ENCODE measurements around the gene WIPI1.
A peak's percentile ranks its signal among the peaks of the same experiment; 100 is the strongest.

Gene WIPI1

DNA sequence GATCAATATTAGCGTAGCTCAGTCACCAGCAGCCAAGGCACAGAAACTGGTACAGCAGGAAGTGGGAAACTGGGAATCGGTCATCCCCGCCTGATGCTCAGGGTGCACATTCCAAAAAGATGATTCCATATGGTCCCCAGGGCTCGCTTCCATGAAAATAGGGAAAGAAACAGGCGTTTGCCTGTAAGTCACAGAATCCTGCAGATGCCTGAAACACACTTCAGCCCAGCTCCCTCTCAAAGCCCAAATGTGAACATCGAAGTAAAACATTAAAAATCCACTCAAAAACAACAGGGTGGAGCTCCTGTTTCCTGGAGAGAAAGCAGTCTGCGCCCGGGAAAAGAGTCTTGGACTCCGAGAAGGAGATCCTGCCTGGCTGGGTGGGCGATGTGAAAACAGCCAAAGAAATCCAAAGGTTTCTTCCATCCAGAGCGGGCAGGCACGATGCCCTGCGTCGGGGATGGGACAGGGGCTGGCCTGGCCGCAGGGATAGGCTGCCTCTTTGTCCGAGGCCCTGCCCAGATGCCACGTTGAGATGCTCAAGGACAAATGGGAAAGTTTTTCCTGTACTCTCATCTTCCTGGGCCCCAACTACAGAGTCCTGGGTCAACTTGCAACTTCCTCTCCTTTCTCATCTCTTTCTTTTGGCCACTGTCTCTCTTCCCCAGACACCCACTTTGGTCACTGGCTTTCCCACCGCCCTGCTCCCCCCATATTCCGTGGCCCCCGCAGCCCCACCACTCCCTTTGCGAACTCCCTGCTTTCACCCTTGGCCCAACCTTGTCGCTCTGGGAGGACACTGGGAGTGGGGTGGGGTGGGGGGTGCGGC, 743 bp downstream of the WIPI1 start:
- ChIA-PET POLR2A (interaction anchor here (1.1 to 4.1 kb wide), 4 partner anchors 10 to 208 kb away, joined by 3 to 19 read pairs (median 6); partner anchors contain the start of gene AMZ2), CTCF (interaction anchor here (0.8 kb wide), 1 partner anchor 10 kb away, joined by 5 read pairs; no protein-coding TSS in a partner anchor)
- TF ChIP-seq ARNT (IDR thresholded peaks at IDR 0.05) = no peak
- no peak for TF ChIP-seq SUZ12 (IDR thresholded peaks at IDR 0.05)
- TF ChIP-seq ELF4 (IDR thresholded peaks at IDR 0.05) = no peak
- TF ChIP-seq CTBP1 (IDR thresholded peaks at IDR 0.05; ENCODE audit: borderline replicate concordance) = no peak
- DNase-seq (ENCODE audit: extremely low spot score) = peak; percentile 47

DNA sequence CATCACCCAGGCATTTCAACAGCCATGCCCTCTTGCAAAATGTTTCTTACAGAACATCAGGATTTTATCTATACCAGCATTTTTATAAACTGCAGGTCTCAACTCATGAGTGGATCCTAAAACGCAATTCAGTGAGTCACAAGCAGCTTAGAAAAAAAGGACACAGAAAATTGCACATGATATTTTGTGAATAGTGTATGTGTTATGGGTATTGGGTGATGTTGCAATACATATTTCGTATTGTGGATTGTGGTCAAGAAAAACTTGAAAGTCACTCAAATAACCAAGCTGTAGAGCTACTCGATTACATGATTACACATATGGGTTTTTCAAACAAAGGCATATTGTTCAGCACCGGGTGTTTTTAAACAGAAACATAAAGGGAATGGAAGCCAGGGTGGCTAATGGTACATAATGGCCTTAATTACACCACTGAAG, 1.4 kb downstream of the WIPI1 start:
- ChIA-PET POLR2A (interaction anchor here (1.1 to 4.1 kb wide), 4 partner anchors 9 to 207 kb away, joined by 3 to 19 read pairs (median 6); partner anchors contain the start of gene AMZ2), CTCF (no interaction called here)
- TF ChIP-seq ZNF384 (IDR thresholded peaks at IDR 0.05) (no peak), NFRKB (IDR thresholded peaks at IDR 0.05) (no peak), ELF4 (IDR thresholded peaks at IDR 0.05) (no peak), SP1 (IDR thresholded peaks at IDR 0.05) (no peak), HDGF (IDR thresholded peaks at IDR 0.05; ENCODE audit: borderline replicate concordance) (no peak), ARNT (IDR thresholded peaks at IDR 0.05) (no peak), SUZ12 (IDR thresholded peaks at IDR 0.05) (no peak), FOXM1 (IDR thresholded peaks at IDR 0.05; ENCODE audit: borderline replicate concordance) (no peak), BHLHE40 (IDR thresholded peaks at IDR 0.05; ENCODE audit: borderline replicate concordance) (no peak), CTBP1 (IDR thresholded peaks at IDR 0.05; ENCODE audit: borderline replicate concordance) (no peak), LEF1 (IDR thresholded peaks at IDR 0.05; ENCODE audit: borderline replicate concordance) (no peak), FOXA1 (IDR thresholded peaks at IDR 0.05) (no peak), L3MBTL2 (conservative IDR thresholded peaks at IDR 0.05) (no peak), TARDBP (IDR thresholded peaks at IDR 0.05) (no peak)
- TF ChIP-seq, protein P1, sequence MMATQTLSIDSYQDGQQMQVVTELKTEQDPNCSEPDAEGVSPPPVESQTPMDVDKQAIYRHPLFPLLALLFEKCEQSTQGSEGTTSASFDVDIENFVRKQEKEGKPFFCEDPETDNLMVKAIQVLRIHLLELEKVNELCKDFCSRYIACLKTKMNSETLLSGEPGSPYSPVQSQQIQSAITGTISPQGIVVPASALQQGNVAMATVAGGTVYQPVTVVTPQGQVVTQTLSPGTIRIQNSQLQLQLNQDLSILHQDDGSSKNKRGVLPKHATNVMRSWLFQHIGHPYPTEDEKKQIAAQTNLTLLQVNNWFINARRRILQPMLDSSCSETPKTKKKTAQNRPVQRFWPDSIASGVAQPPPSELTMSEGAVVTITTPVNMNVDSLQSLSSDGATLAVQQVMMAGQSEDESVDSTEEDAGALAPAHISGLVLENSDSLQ (IDR thresholded peaks at IDR 0.05) = no peak
- DNase-seq (ENCODE audit: extremely low spot score) = no peak

GRCh38 chr17:68453991-68454665, 3.2 kb downstream of the WIPI1 start:
- TF ChIP-seq ARNT (IDR thresholded peaks at IDR 0.05) (no peak), LEF1 (IDR thresholded peaks at IDR 0.05; ENCODE audit: borderline replicate concordance) (no peak), ELF4 (IDR thresholded peaks at IDR 0.05) (no peak), FOXA1 (IDR thresholded peaks at IDR 0.05) (no peak), L3MBTL2 (conservative IDR thresholded peaks at IDR 0.05) (no peak), CTBP1 (IDR thresholded peaks at IDR 0.05; ENCODE audit: borderline replicate concordance) (no peak), SP1 (IDR thresholded peaks at IDR 0.05) (no peak), SUZ12 (IDR thresholded peaks at IDR 0.05) (no peak), BHLHE40 (IDR thresholded peaks at IDR 0.05; ENCODE audit: borderline replicate concordance) (no peak), ZNF384 (IDR thresholded peaks at IDR 0.05) (no peak), TARDBP (IDR thresholded peaks at IDR 0.05) (no peak), FOXM1 (IDR thresholded peaks at IDR 0.05; ENCODE audit: borderline replicate concordance) (no peak), FOXK2 (IDR thresholded peaks at IDR 0.05) (no peak), HDGF (IDR thresholded peaks at IDR 0.05; ENCODE audit: borderline replicate concordance) (no peak)
- TF ChIP-seq, protein P1 (IDR thresholded peaks at IDR 0.05) = no peak
- CTCF ChIA-PET = no interaction called here
- POLR2A ChIA-PET = interaction anchor here (1.5 kb wide), 1 partner anchor 10 kb away, joined by 3 read pairs; no protein-coding TSS in a partner anchor
- no peak for DNase-seq (ENCODE audit: extremely low spot score)

- no peak for DNase-seq (ENCODE audit: extremely low spot score)
- ChIA-PET CTCF (no interaction called here), POLR2A (interaction anchor here (1.5 kb wide), 1 partner anchor 9 kb away, joined by 3 read pairs; no protein-coding TSS in a partner anchor)
- TF ChIP-seq CTBP1 (IDR thresholded peaks at IDR 0.05; ENCODE audit: borderline replicate concordance) = no peak
- TF ChIP-seq BHLHE40 (IDR thresholded peaks at IDR 0.05; ENCODE audit: borderline replicate concordance) = no peak
- TF ChIP-seq SUZ12 (IDR thresholded peaks at IDR 0.05) = no peak
- TF ChIP-seq TARDBP (IDR thresholded peaks at IDR 0.05) = no peak
- TF ChIP-seq HDGF (IDR thresholded peaks at IDR 0.05; ENCODE audit: borderline replicate concordance) = no peak
- no peak for TF ChIP-seq FOXA1 (IDR thresholded peaks at IDR 0.05)
- no peak for TF ChIP-seq ZNF384 (IDR thresholded peaks at IDR 0.05)
Observed at GRCh38 chr17:68452724-68453290, 4.5 kb downstream of the WIPI1 start.

- TF ChIP-seq CTBP1 (IDR thresholded peaks at IDR 0.05; ENCODE audit: borderline replicate concordance) (no peak), NFRKB (IDR thresholded peaks at IDR 0.05) (no peak), TARDBP (IDR thresholded peaks at IDR 0.05) (no peak), ZNF384 (IDR thresholded peaks at IDR 0.05) (no peak), ARNT (IDR thresholded peaks at IDR 0.05) (no peak), BHLHE40 (IDR thresholded peaks at IDR 0.05; ENCODE audit: borderline replicate concordance) (no peak), SUZ12 (IDR thresholded peaks at IDR 0.05) (no peak), L3MBTL2 (conservative IDR thresholded peaks at IDR 0.05) (no peak), HDGF (IDR thresholded peaks at IDR 0.05; ENCODE audit: borderline replicate concordance) (no peak)
- TF ChIP-seq, protein P1 (IDR thresholded peaks at IDR 0.05) = no peak
- POLR2A ChIA-PET = no interaction called here
- CTCF ChIA-PET = no interaction called here
- DNase-seq (ENCODE audit: extremely low spot score) = no peak
Observed at GRCh38 chr17:68451670-68452354, 5.5 kb downstream of the WIPI1 start.

Measured in HEK293T (cell line).